Hepatocyte (in vitro differentiated cells): Measurements from ENCODE around the gene ZNF385D. TPM values are rescaled to one million over a fixed set of nuclear protein-coding genes. Genes with fewer than 3 reads are reported as not detected.

ENCODE experiments used
- DNase-seq: peaks from one replicate; pipeline ENCODE4 v3.0.0-alpha.2; 2016; ENCODE audit warnings: low spot score
- H2AFZ ChIP-seq: fragments of 200-600 bp; sonication (generic); 2 replicates; pipeline ENCODE4 v1.6.0; 2016; ENCODE audit warnings: antibody characterized with exemption, mild to moderate bottlenecking
- H3K27ac ChIP-seq: fragments of 200-600 bp; sonication (generic); 2 replicates; pipeline ENCODE4 v1.5.1; 2016; ENCODE audit warnings: mild to moderate bottlenecking
- H3K27me3 ChIP-seq: fragments of 200-600 bp; sonication (generic); 2 replicates; pipeline ENCODE4 v1.6.1; 2016
- H3K36me3 ChIP-seq: fragments of 200-600 bp; sonication (generic); replicated peaks from 2 replicates; pipeline ENCODE4 v1.5.1; 2016; ENCODE audit warnings: low read depth; ENCODE audit not compliant: insufficient read depth
- H3K4me1 ChIP-seq: fragments of 200-600 bp; sonication (generic); 2 replicates; pipeline ENCODE4 v1.5.1; 2016; ENCODE audit warnings: mild to moderate bottlenecking, moderate library complexity; ENCODE audit not compliant: insufficient read depth
- H3K4me2 ChIP-seq: fragments of 200-600 bp; sonication (generic); 2 replicates; pipeline ENCODE4 v1.6.0; 2016
- H3K4me3 ChIP-seq: fragments of 200-600 bp; sonication (generic); 2 replicates; pipeline ENCODE4 v1.5.1; 2016; ENCODE audit warnings: mild to moderate bottlenecking
- H3K79me2 ChIP-seq: fragments of 200-600 bp; sonication (generic); 2 replicates; pipeline ENCODE4 v1.6.0; 2017; ENCODE audit warnings: mild to moderate bottlenecking
- H3K9me2 ChIP-seq: fragments of 200-600 bp; sonication (generic); replicated peaks from 2 replicates; pipeline ENCODE4 v1.6.0; 2017; ENCODE audit warnings: mild to moderate bottlenecking; ENCODE audit not compliant: insufficient read depth
- H3K9me3 ChIP-seq: fragments of 200-600 bp; sonication (generic); 2 replicates; pipeline ENCODE4 v1.5.1; 2016; ENCODE audit warnings: low read depth, mild to moderate bottlenecking
- H4K20me1 ChIP-seq: fragments of 200-600 bp; sonication (generic); 2 replicates; pipeline ENCODE4 v1.6.0; 2016; ENCODE audit warnings: mild to moderate bottlenecking; ENCODE audit not compliant: insufficient read depth, poor library complexity, severe bottlenecking
- EZH2 ChIP-seq: fragments of 200-600 bp; sonication (generic); IDR thresholded peaks from 2 replicates; pipeline ENCODE4 v1.6.1; 2016; ENCODE audit warnings: antibody characterized with exemption, mild to moderate bottlenecking, borderline replicate concordance
- EZH2phosphoT487 ChIP-seq: fragments of 200-600 bp; sonication (generic); IDR thresholded peaks from one replicate; pipeline ENCODE4 v1.6.1; 2018; ENCODE audit warnings: antibody characterized with exemption, mild to moderate bottlenecking, low read depth, moderate library complexity; ENCODE audit not compliant: unreplicated experiment, severe bottlenecking
- WGBS: methylation state at CpG from one replicate; pipeline ENCODE4 v1.1.6; 2016; ENCODE audit warnings: low lambda C conversion rate; ENCODE audit errors: missing lambda C conversion rate; 5-methylcytosine and 5-hydroxymethylcytosine counted together
- polyA plus RNA-seq: library from polyadenylated mRNA; unstranded; fragments of >200 nt; fragmentation: Nextera tagmentation; extraction: Ambion mirVana; gene quantifications from 2 replicates; pipeline ENCODE4 v1.2.1, GENCODE V29; 2016
- total RNA-seq: library from RNA; depleted of rRNA; stranded (reverse); fragments of >200 nt; gene quantifications from 2 replicates; pipeline ENCODE4 v1.2.3, GENCODE V29; 2014
- TF ChIP-seq, protein P1 (sequence below): fragments of 200-600 bp; sonication (generic); IDR thresholded peaks from 2 replicates; pipeline ENCODE4 v1.5.1; 2016; ENCODE audit warnings: antibody characterized with exemption, mild to moderate bottlenecking; ENCODE audit not compliant: poor library complexity

Gene ZNF385D
- total and polyA plus RNA-seq, 2 experiments from 2014 or later, result 4.9 to 7.4 TPM

DNA sequence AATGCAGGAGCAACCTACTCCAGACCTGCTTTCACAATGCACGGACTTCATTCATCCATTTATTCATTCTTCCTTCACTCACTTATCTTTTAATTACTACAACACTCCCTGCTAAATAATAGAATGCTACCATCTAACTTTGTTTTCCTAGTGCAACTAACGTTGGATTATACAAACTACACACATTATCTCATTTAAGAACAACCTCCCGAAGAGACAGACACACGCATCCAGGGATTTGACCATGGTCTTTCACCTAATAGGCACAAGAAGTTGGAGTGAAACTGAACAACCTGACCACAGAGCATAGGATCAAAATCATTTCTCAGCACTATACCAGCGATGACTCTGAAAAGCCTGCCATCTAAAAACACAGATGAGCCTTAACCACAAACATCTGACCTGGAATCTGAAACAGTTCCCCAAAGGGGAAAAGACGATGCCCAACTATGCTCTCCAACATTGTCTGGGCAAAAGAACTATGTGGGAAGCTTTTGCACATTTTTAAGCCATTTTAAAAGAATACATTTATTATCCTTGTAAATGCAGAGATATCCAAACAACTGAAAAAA is 21.0 kb downstream of the ZNF385D start:
- no peaks in the 10 kb centered on the region for H3K9me2 ChIP-seq
- no peaks in the 10 kb centered on the region for H3K9me3 ChIP-seq
- no peaks in the 10 kb centered on the region for H3K79me2 ChIP-seq
- H3K4me3 ChIP-seq, result no peak overlapping the region
- DNase-seq, result no peak
- 53% methylated on average over 6 of the region's 6 CpGs for WGBS
- TF ChIP-seq EZH2phosphoT487, result no peak
- TF ChIP-seq, protein P1, sequence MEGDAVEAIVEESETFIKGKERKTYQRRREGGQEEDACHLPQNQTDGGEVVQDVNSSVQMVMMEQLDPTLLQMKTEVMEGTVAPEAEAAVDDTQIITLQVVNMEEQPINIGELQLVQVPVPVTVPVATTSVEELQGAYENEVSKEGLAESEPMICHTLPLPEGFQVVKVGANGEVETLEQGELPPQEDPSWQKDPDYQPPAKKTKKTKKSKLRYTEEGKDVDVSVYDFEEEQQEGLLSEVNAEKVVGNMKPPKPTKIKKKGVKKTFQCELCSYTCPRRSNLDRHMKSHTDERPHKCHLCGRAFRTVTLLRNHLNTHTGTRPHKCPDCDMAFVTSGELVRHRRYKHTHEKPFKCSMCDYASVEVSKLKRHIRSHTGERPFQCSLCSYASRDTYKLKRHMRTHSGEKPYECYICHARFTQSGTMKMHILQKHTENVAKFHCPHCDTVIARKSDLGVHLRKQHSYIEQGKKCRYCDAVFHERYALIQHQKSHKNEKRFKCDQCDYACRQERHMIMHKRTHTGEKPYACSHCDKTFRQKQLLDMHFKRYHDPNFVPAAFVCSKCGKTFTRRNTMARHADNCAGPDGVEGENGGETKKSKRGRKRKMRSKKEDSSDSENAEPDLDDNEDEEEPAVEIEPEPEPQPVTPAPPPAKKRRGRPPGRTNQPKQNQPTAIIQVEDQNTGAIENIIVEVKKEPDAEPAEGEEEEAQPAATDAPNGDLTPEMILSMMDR, result no peak
- no peak for TF ChIP-seq EZH2
- no peak overlapping the region for H3K27ac ChIP-seq
- no peaks in the 10 kb centered on the region for H3K36me3 ChIP-seq
- H3K4me1 ChIP-seq, result no peaks in the 10 kb centered on the region
- H3K27me3 ChIP-seq, result no peaks in the 10 kb centered on the region
- H2AFZ ChIP-seq, result no peak overlapping the region
- H3K4me2 ChIP-seq, result no peak overlapping the region
- H4K20me1 ChIP-seq, result no peaks in the 10 kb centered on the region

DNA sequence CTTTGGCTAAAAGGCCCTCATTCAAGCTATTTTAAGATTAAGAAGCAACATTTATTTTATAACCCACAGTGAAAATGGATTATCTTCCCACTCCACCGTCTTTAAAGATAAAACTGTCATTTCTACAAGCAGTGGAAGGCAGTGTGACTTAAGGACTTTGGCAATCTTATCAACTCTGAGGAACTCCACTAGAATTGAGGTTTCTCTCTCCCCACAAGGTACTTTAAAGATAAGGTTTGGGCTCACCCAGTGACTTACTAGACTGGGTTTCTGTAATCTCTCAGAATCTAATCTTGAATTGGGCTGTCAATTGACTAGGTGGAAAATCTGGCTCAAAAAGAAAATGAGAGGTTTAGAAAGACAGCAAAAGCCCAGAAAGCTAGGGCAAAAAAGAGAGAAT is 21.7 kb downstream of the ZNF385D start:
- 7% methylated on average over 1 of the region's 1 CpG for WGBS
- no peak for DNase-seq
- H2AFZ ChIP-seq, result no peak overlapping the region

DNA sequence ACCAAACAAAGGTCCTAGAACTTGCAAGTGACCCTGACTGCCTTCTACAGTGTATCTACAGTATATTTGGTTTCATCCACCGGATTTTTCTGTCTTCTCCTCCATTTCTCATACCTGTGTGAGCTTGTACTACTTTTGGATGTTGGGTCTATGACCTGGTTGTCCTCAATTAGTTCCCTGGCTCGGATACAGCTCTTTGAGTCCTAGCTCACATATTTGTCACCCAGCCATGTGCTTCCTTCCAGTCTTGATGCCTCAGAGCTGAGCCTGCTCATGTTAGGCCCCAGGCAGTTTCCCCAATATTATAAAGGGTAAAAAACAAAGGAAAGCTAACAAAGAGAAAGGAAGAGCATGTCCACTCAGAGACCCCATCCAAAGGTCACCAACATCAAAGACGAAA is 28.2 kb downstream of the ZNF385D start:
- H2AFZ ChIP-seq, result no peak overlapping the region
- no peaks in the 10 kb centered on the region for H3K79me2 ChIP-seq
- H3K36me3 ChIP-seq, result no peaks in the 10 kb centered on the region
- WGBS, result 83% methylated on average over 3 of the region's 3 CpGs
- no peaks in the 10 kb centered on the region for H3K9me3 ChIP-seq
- no peak overlapping the region for H3K27ac ChIP-seq
- DNase-seq, result no peak
- no peaks in the 10 kb centered on the region for H3K9me2 ChIP-seq
- no peak for TF ChIP-seq EZH2phosphoT487
- no peak for TF ChIP-seq EZH2
- TF ChIP-seq, protein P1, result no peak
- H3K27me3 ChIP-seq, result no peaks in the 10 kb centered on the region
- no peak overlapping the region for H3K4me3 ChIP-seq
- no peak overlapping the region for H3K4me2 ChIP-seq
- H4K20me1 ChIP-seq, result no peaks in the 10 kb centered on the region
- H3K4me1 ChIP-seq, result no peaks in the 10 kb centered on the region

More for the DNA sequence above, 21.7 kb downstream of the ZNF385D start:
- no peaks in the 10 kb centered on the region for H3K4me1 ChIP-seq
- H3K4me2 ChIP-seq, result no peak overlapping the region
- no peaks in the 10 kb centered on the region for H3K9me3 ChIP-seq
- no peaks in the 10 kb centered on the region for H3K36me3 ChIP-seq
- H3K9me2 ChIP-seq, result no peaks in the 10 kb centered on the region
- no peaks in the 10 kb centered on the region for H3K27me3 ChIP-seq
- H4K20me1 ChIP-seq, result no peaks in the 10 kb centered on the region
- no peak overlapping the region for H3K4me3 ChIP-seq
- no peak overlapping the region for H3K27ac ChIP-seq
- TF ChIP-seq EZH2 (no peak), EZH2phosphoT487 (no peak)
- TF ChIP-seq, protein P1, result no peak
- H3K79me2 ChIP-seq, result no peaks in the 10 kb centered on the region

DNA sequence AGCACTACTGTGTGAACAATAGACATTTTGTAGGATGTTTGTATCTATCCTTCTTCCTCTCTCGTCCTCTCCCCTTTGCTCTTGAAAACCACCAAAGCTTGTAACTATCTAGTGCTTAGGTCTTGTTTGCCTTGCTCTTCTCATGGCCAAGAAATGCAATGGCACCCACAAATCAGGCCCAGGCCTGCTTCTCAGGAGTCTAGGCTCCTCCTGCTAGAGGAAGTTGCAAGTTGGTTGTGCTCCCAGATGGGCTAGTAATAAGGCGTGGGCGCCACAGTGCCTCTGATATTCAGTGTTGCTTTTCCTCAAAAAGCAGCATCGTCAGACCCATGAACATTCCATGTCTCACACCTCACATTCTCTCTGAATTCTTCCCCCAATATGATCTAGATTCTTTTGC is 28.7 kb downstream of the ZNF385D start:
- no peaks in the 10 kb centered on the region for H3K27me3 ChIP-seq
- no peaks in the 10 kb centered on the region for H3K4me1 ChIP-seq
- no peaks in the 10 kb centered on the region for H3K9me3 ChIP-seq
- no peak overlapping the region for H3K27ac ChIP-seq
- no peaks in the 10 kb centered on the region for H3K9me2 ChIP-seq
- WGBS, result 87% methylated on average over 4 of the region's 4 CpGs
- TF ChIP-seq EZH2 (no peak), EZH2phosphoT487 (no peak)
- TF ChIP-seq, protein P1, result no peak
- no peak overlapping the region for H3K4me2 ChIP-seq
- H3K36me3 ChIP-seq, result no peaks in the 10 kb centered on the region
- no peaks in the 10 kb centered on the region for H3K79me2 ChIP-seq
- H2AFZ ChIP-seq, result no peak overlapping the region
- H4K20me1 ChIP-seq, result no peaks in the 10 kb centered on the region
- no peak overlapping the region for H3K4me3 ChIP-seq
- DNase-seq, result no peak
